Measurements from ENCODE around the gene FHIP1B. TPM values are rescaled to one million over a fixed set of nuclear protein-coding genes. Genes with fewer than 3 reads are reported as not detected.

The FHIP1B gene
- total RNA-seq, 1 donor from 2014 or later = 50.7 TPM

DNA sequence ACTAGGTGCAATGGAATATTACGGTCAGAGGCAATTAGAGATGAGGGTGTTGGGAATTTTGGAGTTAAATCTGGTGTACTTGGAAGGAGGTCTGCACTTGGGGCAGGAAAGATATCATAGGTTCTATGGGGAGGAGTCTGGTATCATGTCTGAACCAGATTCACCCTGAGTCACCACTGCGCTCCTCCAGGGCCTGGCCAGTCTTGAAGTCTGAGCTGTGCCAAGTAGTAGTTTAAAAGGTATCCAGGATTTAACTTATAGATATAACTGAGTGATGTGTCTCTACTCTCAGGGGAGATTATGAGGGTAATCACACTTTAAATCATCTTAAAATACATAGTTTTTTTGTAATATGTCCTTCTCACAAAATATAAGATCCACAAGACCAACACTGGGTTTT, 11.1 kb upstream of the FHIP1B start:
- peaks cover 18% of the 10 kb centered on the region for H3K27me3 Mint-ChIP-seq
- no peaks in the 10 kb centered on the region for H3K36me3 Mint-ChIP-seq
- no peak for DNase-seq (ENCODE audit: extremely low spot score, unreplicated experiment)
- H3K4me1 Mint-ChIP-seq (ENCODE audit: unreplicated experiment) = no peaks in the 10 kb centered on the region
- TF ChIP-seq, protein P1, sequence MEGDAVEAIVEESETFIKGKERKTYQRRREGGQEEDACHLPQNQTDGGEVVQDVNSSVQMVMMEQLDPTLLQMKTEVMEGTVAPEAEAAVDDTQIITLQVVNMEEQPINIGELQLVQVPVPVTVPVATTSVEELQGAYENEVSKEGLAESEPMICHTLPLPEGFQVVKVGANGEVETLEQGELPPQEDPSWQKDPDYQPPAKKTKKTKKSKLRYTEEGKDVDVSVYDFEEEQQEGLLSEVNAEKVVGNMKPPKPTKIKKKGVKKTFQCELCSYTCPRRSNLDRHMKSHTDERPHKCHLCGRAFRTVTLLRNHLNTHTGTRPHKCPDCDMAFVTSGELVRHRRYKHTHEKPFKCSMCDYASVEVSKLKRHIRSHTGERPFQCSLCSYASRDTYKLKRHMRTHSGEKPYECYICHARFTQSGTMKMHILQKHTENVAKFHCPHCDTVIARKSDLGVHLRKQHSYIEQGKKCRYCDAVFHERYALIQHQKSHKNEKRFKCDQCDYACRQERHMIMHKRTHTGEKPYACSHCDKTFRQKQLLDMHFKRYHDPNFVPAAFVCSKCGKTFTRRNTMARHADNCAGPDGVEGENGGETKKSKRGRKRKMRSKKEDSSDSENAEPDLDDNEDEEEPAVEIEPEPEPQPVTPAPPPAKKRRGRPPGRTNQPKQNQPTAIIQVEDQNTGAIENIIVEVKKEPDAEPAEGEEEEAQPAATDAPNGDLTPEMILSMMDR (conservative IDR thresholded peaks at IDR 0.05) = no peak
- H3K27ac Mint-ChIP-seq = no peak overlapping the region
- H3K9me3 Mint-ChIP-seq = no peaks in the 10 kb centered on the region
- H3K4me3 Mint-ChIP-seq = no peak overlapping the region

DNA sequence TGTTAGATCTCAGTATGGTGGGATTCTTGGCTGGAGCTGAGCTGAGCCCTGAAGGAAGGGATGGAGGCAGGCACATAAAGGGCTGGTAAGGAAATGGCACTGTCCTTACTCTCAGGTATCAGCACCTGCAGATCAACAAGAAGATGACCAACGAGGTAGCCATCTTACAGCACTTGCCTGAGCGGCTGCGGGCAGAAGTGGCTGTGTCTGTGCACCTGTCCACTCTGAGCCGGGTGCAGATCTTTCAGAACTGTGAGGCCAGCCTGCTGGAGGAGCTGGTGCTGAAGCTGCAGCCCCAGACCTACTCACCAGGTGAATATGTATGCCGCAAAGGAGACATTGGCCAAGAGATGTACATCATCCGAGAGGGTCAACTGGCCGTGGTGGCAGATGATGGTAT, 6.9 kb upstream of the FHIP1B start:
- Mint-ChIP-seq H3K4me1 (ENCODE audit: unreplicated experiment) (no peaks in the 10 kb centered on the region), H3K9me3 (no peaks in the 10 kb centered on the region), H3K4me3 (no peak overlapping the region), H3K27me3 (peaks cover 15% of the 10 kb centered on the region), H3K27ac (no peak overlapping the region), H3K36me3 (no peaks in the 10 kb centered on the region)
- TF ChIP-seq, protein P1 (conservative IDR thresholded peaks at IDR 0.05) = no peak
- no peak for DNase-seq (ENCODE audit: extremely low spot score, unreplicated experiment)

DNA sequence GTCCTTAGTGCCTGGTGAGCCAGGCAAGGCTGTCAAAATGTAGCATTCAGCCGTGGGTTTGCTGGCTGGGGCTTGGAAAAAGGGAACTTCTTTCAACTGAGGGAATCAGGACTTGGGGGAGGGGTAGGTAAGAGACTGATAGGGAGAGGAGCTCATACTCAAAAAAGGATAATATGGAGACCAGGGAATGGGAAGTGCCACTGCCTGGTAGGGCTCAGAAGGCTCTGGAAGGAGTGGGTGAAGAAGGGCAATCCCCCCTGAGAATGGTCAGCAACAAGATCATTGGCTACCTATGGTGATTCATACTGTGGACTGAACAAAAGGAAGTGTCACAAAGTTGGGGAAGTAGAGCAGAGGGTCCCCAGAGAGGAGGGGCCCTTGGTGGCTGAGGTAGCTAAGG, 6.3 kb upstream of the FHIP1B start:
- Mint-ChIP-seq H3K27me3 (peaks cover 15% of the 10 kb centered on the region), H3K4me3 (no peak overlapping the region), H3K36me3 (no peaks in the 10 kb centered on the region), H3K4me1 (ENCODE audit: unreplicated experiment) (no peaks in the 10 kb centered on the region), H3K9me3 (no peaks in the 10 kb centered on the region), H3K27ac (no peak overlapping the region)
- TF ChIP-seq, protein P1 (conservative IDR thresholded peaks at IDR 0.05) = no peak
- DNase-seq (ENCODE audit: extremely low spot score, unreplicated experiment) = no peak

DNA sequence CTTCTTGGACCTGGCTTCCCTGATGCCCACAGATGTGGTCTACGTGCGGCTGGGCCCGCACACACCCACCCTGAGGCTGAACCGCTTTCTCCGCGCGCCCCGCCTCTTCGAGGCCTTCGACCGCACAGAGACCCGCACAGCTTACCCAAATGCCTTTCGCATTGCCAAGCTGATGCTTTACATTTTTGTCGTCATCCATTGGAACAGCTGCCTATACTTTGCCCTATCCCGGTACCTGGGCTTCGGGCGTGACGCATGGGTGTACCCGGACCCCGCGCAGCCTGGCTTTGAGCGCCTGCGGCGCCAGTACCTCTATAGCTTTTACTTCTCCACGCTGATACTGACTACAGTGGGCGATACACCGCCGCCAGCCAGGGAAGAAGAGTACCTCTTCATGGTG, 5.7 kb upstream of the FHIP1B start:
- no peak overlapping the region for H3K4me3 Mint-ChIP-seq
- TF ChIP-seq, protein P1 (conservative IDR thresholded peaks at IDR 0.05) = no peak
- no peak overlapping the region for H3K27ac Mint-ChIP-seq
- H3K4me1 Mint-ChIP-seq (ENCODE audit: unreplicated experiment) = peaks cover 4% of the 10 kb centered on the region
- H3K36me3 Mint-ChIP-seq = no peaks in the 10 kb centered on the region
- no peaks in the 10 kb centered on the region for H3K9me3 Mint-ChIP-seq
- H3K27me3 Mint-ChIP-seq = peaks cover 15% of the 10 kb centered on the region
- no peak for DNase-seq (ENCODE audit: extremely low spot score, unreplicated experiment)

DNA sequence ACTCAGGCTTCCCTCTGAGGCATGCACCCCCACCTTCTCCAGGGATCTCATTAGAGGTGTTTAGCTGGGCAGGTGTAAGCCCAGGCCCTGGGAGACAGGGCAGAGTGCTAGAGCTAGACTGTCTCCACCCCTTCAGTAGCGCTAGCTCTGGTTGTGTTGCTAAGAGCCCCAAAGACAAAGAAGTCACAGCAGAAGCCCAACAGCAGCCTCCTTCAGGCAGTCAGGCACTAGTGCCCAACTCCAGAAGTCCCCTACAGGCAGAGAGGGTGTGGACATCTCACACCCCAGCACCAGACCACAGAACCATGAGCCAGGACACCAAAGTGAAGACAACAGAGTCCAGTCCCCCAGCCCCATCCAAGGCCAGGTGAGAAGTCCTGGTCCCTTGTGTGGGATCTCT, 4.5 kb upstream of the FHIP1B start, which contains the start of gene CNGA4:
Gene CNGA4 (plus strand): TSS at position 188 of the 400 bp plus-strand sequence. CDS start 118 bp downstream, at position 306.
- TF ChIP-seq, protein P1 (conservative IDR thresholded peaks at IDR 0.05) = no peak
- DNase-seq (ENCODE audit: extremely low spot score, unreplicated experiment) = no peak
- no peak within 1 kb of the TSS for H3K27ac Mint-ChIP-seq
- no peaks in the 10 kb centered on the region for H3K9me3 Mint-ChIP-seq
- peaks cover 10% of the 10 kb centered on the region for H3K4me1 Mint-ChIP-seq (ENCODE audit: unreplicated experiment)
- H3K36me3 Mint-ChIP-seq = peaks cover 3% of the 10 kb centered on the region
- peaks cover 10% of the 10 kb centered on the region for H3K27me3 Mint-ChIP-seq
- no peak within 1 kb of the TSS for H3K4me3 Mint-ChIP-seq

DNA sequence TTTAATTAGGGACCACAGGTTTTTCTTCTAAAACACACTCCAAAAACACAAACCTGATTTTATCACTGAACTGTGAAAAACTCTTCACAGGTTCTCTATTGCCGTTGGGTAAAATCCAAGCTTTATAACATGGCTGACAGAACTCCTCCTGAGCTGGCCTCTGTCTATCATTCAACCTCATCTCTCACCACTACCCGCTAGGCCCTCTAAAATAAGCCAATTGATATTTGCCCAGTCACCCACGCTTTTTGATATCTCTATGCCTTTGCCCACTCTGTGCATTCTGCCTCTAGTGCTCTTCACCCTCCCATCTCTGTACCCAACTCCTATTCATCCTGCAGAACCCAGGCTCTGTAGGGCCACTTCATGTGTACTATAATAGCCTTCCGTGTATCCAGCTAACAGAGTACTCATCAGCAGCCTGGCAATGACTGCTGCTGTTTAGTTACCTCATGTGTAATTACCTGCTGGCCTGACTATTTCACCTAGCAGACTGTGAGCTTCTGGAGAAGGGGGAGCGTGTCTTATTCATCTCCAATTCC, 3.4 kb upstream of the FHIP1B start:
- H3K4me3 Mint-ChIP-seq = no peak overlapping the region
- H3K9me3 Mint-ChIP-seq = no peaks in the 10 kb centered on the region
- DNase-seq (ENCODE audit: extremely low spot score, unreplicated experiment) = no peak
- TF ChIP-seq, protein P1 (conservative IDR thresholded peaks at IDR 0.05) = no peak
- peaks cover 3% of the 10 kb centered on the region for H3K27me3 Mint-ChIP-seq
- H3K4me1 Mint-ChIP-seq (ENCODE audit: unreplicated experiment) = peaks cover 11% of the 10 kb centered on the region
- H3K36me3 Mint-ChIP-seq = peaks cover 3% of the 10 kb centered on the region
- H3K27ac Mint-ChIP-seq = no peak overlapping the region

Data from type B pancreatic cell (in vitro differentiated cells).